Measurements from ENCODE around the gene CHPF. TPM values are rescaled to one million over a fixed set of nuclear protein-coding genes. Genes with fewer than 3 reads are reported as not detected.
A peak's percentile ranks its signal among the peaks of the same experiment; 100 is the strongest.

CHPF gene
- total and polyA plus RNA-seq, 4 donors, result 26.5 to 135 (median 58.2) TPM

- Histone ChIP-seq H3K4me3 (ENCODE audit: low read depth in 1 of 3, low read length in 3 of 3) (no peak overlapping the region), H3K27me3 (ENCODE audit: control insufficient read depth in 4 of 4, insufficient read depth in 4 of 4, low read length in 3 of 4) (no peaks in the 10 kb centered on the region), H3K36me3 (ENCODE audit: control insufficient read depth in 4 of 4, insufficient read depth in 3 of 4, low read depth in 1 of 4, low read length in 3 of 4) (peaks cover 3 to 7% (median 5%) of the 10 kb centered on the region in 4 donors), H3K9me3 (ENCODE audit: control insufficient read depth in 4 of 4, low read length in 3 of 4) (no peaks in the 10 kb centered on the region), H3K4me1 (ENCODE audit: control insufficient read depth in 4 of 4, insufficient read depth in 4 of 4, low read length in 3 of 4) (peaks cover 14 to 25% (median 19%) of the 10 kb centered on the region in 4 donors), H3K27ac (ENCODE audit: low read depth in 1 of 2, low read length in 2 of 2) (no peak overlapping the region), H3K9ac (ENCODE audit: low read depth in 1 of 2, low read length in 2 of 2) (no peak overlapping the region)
- WGBS, result 82% methylated on average over 3 of the region's 3 CpGs
- TF ChIP-seq FOXA2 (IDR thresholded peaks at IDR 0.05), result no peak
- no peak for TF ChIP-seq GABPA (IDR thresholded peaks at IDR 0.05 in 1 of 2, conservative IDR thresholded peaks at IDR 0.05 in 1 of 2)
- TF ChIP-seq HNF4G (IDR thresholded peaks at IDR 0.05), result no peak
- TF ChIP-seq, protein P1, sequence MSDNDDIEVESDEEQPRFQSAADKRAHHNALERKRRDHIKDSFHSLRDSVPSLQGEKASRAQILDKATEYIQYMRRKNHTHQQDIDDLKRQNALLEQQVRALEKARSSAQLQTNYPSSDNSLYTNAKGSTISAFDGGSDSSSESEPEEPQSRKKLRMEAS (IDR thresholded peaks at IDR 0.05), result no peak
- no peak for TF ChIP-seq RAD21 (IDR thresholded peaks at IDR 0.05)
- no peak for TF ChIP-seq SP1 (IDR thresholded peaks at IDR 0.05)
- no peak for TF ChIP-seq HNF4A (conservative IDR thresholded peaks at IDR 0.05)
- TF ChIP-seq ZBTB33 (IDR thresholded peaks at IDR 0.05), result no peak
- no peak for TF ChIP-seq NR2F2 (IDR thresholded peaks at IDR 0.05)
- no peak for DNase-seq (ENCODE audit: low spot score)
Observed at GRCh38 chr2:219545295-219545942, 1.8 kb upstream of the CHPF start.

DNA sequence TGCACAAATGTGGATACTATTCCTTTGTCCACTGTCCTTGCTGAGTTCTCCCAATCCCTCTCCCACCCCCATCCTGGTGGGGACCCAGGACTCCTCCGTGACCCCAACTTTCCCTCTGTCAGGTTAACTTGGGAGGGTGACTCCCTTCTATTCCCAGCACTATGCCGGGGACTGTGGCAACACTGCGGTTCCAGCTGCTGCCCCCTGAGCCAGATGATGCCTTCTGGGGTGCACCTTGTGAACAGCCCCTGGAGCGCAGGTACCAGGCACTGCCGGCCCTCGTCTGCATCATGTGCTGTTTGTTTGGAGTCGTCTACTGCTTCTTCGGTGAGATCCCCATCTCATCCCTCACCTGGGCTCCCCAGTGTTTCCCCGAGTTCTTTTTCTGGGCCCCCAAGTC lies 958 bp upstream of the CHPF start:
- Histone ChIP-seq H3K4me1 (ENCODE audit: control insufficient read depth in 4 of 4, insufficient read depth in 4 of 4, low read length in 3 of 4) (peaks cover 14 to 25% (median 19%) of the 10 kb centered on the region in 4 donors), H3K4me3 (ENCODE audit: low read depth in 1 of 3, low read length in 3 of 3) (peak overlapping the region in 1 of 3 donors; percentile 45), H3K27me3 (ENCODE audit: control insufficient read depth in 4 of 4, insufficient read depth in 4 of 4, low read length in 3 of 4) (no peaks in the 10 kb centered on the region), H3K9ac (ENCODE audit: low read depth in 1 of 2, low read length in 2 of 2) (no peak overlapping the region), H3K36me3 (ENCODE audit: control insufficient read depth in 4 of 4, insufficient read depth in 3 of 4, low read depth in 1 of 4, low read length in 3 of 4) (peaks cover 4 to 16% (median 9%) of the 10 kb centered on the region in 4 donors), H3K9me3 (ENCODE audit: control insufficient read depth in 4 of 4, low read length in 3 of 4) (no peaks in the 10 kb centered on the region), H3K27ac (ENCODE audit: low read depth in 1 of 2, low read length in 2 of 2) (no peak overlapping the region)
- TF ChIP-seq ZBTB33 (IDR thresholded peaks at IDR 0.05) (no peak), JUND (IDR thresholded peaks at IDR 0.05) (no peak), FOXA1 (IDR thresholded peaks at IDR 0.05) (no peak), REST (IDR thresholded peaks at IDR 0.05) (no peak), HNF4G (IDR thresholded peaks at IDR 0.05) (no peak), HNF4A (conservative IDR thresholded peaks at IDR 0.05) (no peak), NR2F2 (IDR thresholded peaks at IDR 0.05) (no peak), TAF1 (conservative IDR thresholded peaks at IDR 0.05) (no peak), RXRA (IDR thresholded peaks at IDR 0.05) (no peak), FOXA2 (IDR thresholded peaks at IDR 0.05) (no peak), GABPA (IDR thresholded peaks at IDR 0.05 in 1 of 2, conservative IDR thresholded peaks at IDR 0.05 in 1 of 2) (no peak), EGR1 (IDR thresholded peaks at IDR 0.05; ENCODE audit: low read depth in 2 of 2) (no peak), SP1 (IDR thresholded peaks at IDR 0.05) (no peak), RAD21 (IDR thresholded peaks at IDR 0.05) (no peak), YY1 (IDR thresholded peaks at IDR 0.05) (no peak), ATF3 (IDR thresholded peaks at IDR 0.05) (no peak)
- TF ChIP-seq, protein P2, sequence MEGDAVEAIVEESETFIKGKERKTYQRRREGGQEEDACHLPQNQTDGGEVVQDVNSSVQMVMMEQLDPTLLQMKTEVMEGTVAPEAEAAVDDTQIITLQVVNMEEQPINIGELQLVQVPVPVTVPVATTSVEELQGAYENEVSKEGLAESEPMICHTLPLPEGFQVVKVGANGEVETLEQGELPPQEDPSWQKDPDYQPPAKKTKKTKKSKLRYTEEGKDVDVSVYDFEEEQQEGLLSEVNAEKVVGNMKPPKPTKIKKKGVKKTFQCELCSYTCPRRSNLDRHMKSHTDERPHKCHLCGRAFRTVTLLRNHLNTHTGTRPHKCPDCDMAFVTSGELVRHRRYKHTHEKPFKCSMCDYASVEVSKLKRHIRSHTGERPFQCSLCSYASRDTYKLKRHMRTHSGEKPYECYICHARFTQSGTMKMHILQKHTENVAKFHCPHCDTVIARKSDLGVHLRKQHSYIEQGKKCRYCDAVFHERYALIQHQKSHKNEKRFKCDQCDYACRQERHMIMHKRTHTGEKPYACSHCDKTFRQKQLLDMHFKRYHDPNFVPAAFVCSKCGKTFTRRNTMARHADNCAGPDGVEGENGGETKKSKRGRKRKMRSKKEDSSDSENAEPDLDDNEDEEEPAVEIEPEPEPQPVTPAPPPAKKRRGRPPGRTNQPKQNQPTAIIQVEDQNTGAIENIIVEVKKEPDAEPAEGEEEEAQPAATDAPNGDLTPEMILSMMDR (IDR thresholded peaks at IDR 0.05; ENCODE audit: low read depth, low read length, missing input control), result no peak
- TF ChIP-seq, protein P1 (IDR thresholded peaks at IDR 0.05), result no peak
- 54% methylated on average over 9 of the region's 9 CpGs for WGBS
- no peak for DNase-seq (ENCODE audit: low spot score)

All from liver (tissue), 9 donors.